Natural killer cell (primary cell): Measurements from ENCODE around the gene PDE6C. TPM values are rescaled to one million over a fixed set of nuclear protein-coding genes. Genes with fewer than 3 reads are reported as not detected.

ENCODE experiments used
- ATAC-seq, 3 donors: fragments of 150-1000 bp in 2 of 3; fragments of 200-7000 bp in 1 of 3; cut with Tn5 transposase; 1 replicate in 1 of 3; 2 replicates in 2 of 3; pipeline ENCODE4 v1.10.0; 2021; ENCODE audit warnings: mild to moderate bottlenecking in 2 of 3, moderate library complexity in 2 of 3
- DNase-seq, 2 donors: peaks; one replicate each; pipeline versions ENCODE4 v3.0.0 to v3.0.0-alpha.2; 2013 to 2021; ENCODE audit warnings: mixed read lengths in 1 of 2
- H3K27ac ChIP-seq: one replicate; pipeline ENCODE4 v1.5.1; 2013; ENCODE audit warnings: mild to moderate bottlenecking, low read length
- H3K27me3 ChIP-seq: one replicate; pipeline ENCODE4 v1.6.1; 2013; ENCODE audit warnings: low read length; ENCODE audit not compliant: control insufficient read depth, insufficient read depth
- H3K36me3 ChIP-seq: one replicate; pipeline ENCODE4 v1.6.1; 2013; ENCODE audit warnings: low read length; ENCODE audit not compliant: control insufficient read depth, insufficient read depth
- H3K4me1 ChIP-seq: one replicate; pipeline ENCODE4 v1.6.1; 2013; ENCODE audit warnings: low read length; ENCODE audit not compliant: control insufficient read depth, insufficient read depth
- H3K4me3 ChIP-seq: one replicate; pipeline ENCODE4 v1.5.1; 2013; ENCODE audit warnings: low read length
- H3K9me3 ChIP-seq: one replicate; pipeline ENCODE4 v1.6.1; 2013; ENCODE audit warnings: low read length; ENCODE audit not compliant: control insufficient read depth, insufficient read depth
- H3K27ac Mint-ChIP-seq, 2 donors: one replicate each; pipeline ENCODE4 v1.8.0; 2022; ENCODE audit warnings: mild to moderate bottlenecking in 2 of 2, mixed read lengths in 2 of 2, moderate library complexity in 1 of 2
- H3K27me3 Mint-ChIP-seq, 2 donors: one replicate each; pipeline ENCODE4 v1.8.0; 2022; ENCODE audit warnings: low read depth in 2 of 2, mixed read lengths in 2 of 2
- H3K36me3 Mint-ChIP-seq: one replicate; pipeline ENCODE4 v1.8.0; 2022; ENCODE audit warnings: mixed read lengths
- H3K4me1 Mint-ChIP-seq, 2 donors: one replicate each; pipeline ENCODE4 v1.8.0; 2022; ENCODE audit warnings: mixed read lengths in 2 of 2
- H3K4me3 Mint-ChIP-seq: one replicate; pipeline ENCODE4 v1.8.0; 2022; ENCODE audit warnings: mild to moderate bottlenecking, moderate library complexity, mixed read lengths
- H3K9me3 Mint-ChIP-seq, 2 donors: one replicate each; pipeline ENCODE4 v1.8.0; 2022; ENCODE audit warnings: mixed read lengths in 2 of 2
- CTCF ChIP-seq: fragments of 200-600 bp; IDR thresholded peaks from one replicate; pipeline ENCODE4 v1.8.0; 2022; ENCODE audit warnings: antibody characterized with exemption
- WGBS: methylation state at CpG from one replicate; pipeline ENCODE4 v1.1.7; 2013; ENCODE audit warnings: missing lambda C conversion rate; ENCODE audit not compliant: insufficient coverage; 5-methylcytosine and 5-hydroxymethylcytosine counted together
- intact Hi-C: fragments of 100-400 bp; cut with micrococcal nuclease; formaldehyde crosslinking; loops from one replicate; pipeline ENCODE4 v1.14.2; 2022
- total RNA-seq, 4 donors: library from RNA; stranded (reverse); fragments of 120-200 nt in 1 of 4; gene quantifications; one replicate each; pipeline versions ENCODE4 v1.2.3 to v1.2.4, GENCODE V29; 2013 to 2022

Gene PDE6C
- total RNA-seq, 3 donors from 2014 or later (not counting 1 experiment from before 2014, with no cell fraction given), result not detected

- Histone ChIP-seq H3K4me1 (peaks cover 5% of the 10 kb centered on the region), H3K27ac (no peak overlapping the region), H3K27me3 (peaks cover under 1% of the 10 kb centered on the region), H3K36me3 (no peaks in the 10 kb centered on the region), H3K9me3 (no peaks in the 10 kb centered on the region), H3K4me3 (no peak overlapping the region)
- Mint-ChIP-seq H3K4me3 (no peak overlapping the region), H3K9me3 (peaks cover 2 to 7% of the 10 kb centered on the region in 2 donors), H3K36me3 (no peaks in the 10 kb centered on the region), H3K4me1 (no peaks in the 10 kb centered on the region), H3K27ac (no peak overlapping the region), H3K27me3 (peaks cover 13 to 33% of the 10 kb centered on the region in 2 donors)
- intact Hi-C loops, result no loop called here
- TF ChIP-seq CTCF, result no peak
- DNase-seq (no peak), ATAC-seq (no peak)
- WGBS, result 89% methylated on average over 3 of the region's 3 CpGs
Observed at GRCh38 chr10:93577565-93577964, 34.8 kb upstream of the PDE6C start.

GRCh38 chr10:93579089-93579488, 33.2 kb upstream of the PDE6C start:
- ATAC-seq, result no peak
- no peaks in the 10 kb centered on the region for H3K4me1 Mint-ChIP-seq
- H3K27ac ChIP-seq, result no peak overlapping the region
- H3K9me3 ChIP-seq, result no peaks in the 10 kb centered on the region
- WGBS, result 90% methylated on average over 7 of the region's 7 CpGs
- peaks cover 8 to 17% of the 10 kb centered on the region in 2 donors for H3K27me3 Mint-ChIP-seq
- DNase-seq, result no peak
- no peaks in the 10 kb centered on the region for H3K36me3 ChIP-seq
- H3K27ac Mint-ChIP-seq, result no peak overlapping the region
- H3K27me3 ChIP-seq, result no peaks in the 10 kb centered on the region
- H3K4me3 Mint-ChIP-seq, result no peak overlapping the region
- intact Hi-C loops, result no loop called here
- H3K36me3 Mint-ChIP-seq, result no peaks in the 10 kb centered on the region
- no peak for TF ChIP-seq CTCF
- H3K4me1 ChIP-seq, result no peaks in the 10 kb centered on the region
- no peak overlapping the region for H3K4me3 ChIP-seq
- H3K9me3 Mint-ChIP-seq, result peaks cover 2 to 7% of the 10 kb centered on the region in 2 donors

GRCh38 chr10:93579985-93580711, 32.2 kb upstream of the PDE6C start:
- intact Hi-C loops, result no loop called here
- ATAC-seq (no peak), DNase-seq (no peak)
- Histone ChIP-seq H3K27me3 (no peaks in the 10 kb centered on the region), H3K4me3 (no peak overlapping the region), H3K4me1 (no peaks in the 10 kb centered on the region), H3K27ac (no peak overlapping the region), H3K9me3 (no peaks in the 10 kb centered on the region), H3K36me3 (no peaks in the 10 kb centered on the region)
- Mint-ChIP-seq H3K27ac (no peak overlapping the region), H3K36me3 (no peaks in the 10 kb centered on the region), H3K4me3 (no peak overlapping the region), H3K9me3 (peaks cover 2 to 7% of the 10 kb centered on the region in 2 donors), H3K4me1 (no peaks in the 10 kb centered on the region), H3K27me3 (peaks cover 8 to 15% of the 10 kb centered on the region in 2 donors)
- 83% methylated on average over 3 of the region's 3 CpGs for WGBS
- no peak for TF ChIP-seq CTCF

- intact Hi-C loops, result no loop called here
- WGBS, result 85% methylated on average over 6 of the region's 6 CpGs
- peaks cover 2 to 7% of the 10 kb centered on the region in 2 donors for H3K9me3 Mint-ChIP-seq
Observed at GRCh38 chr10:93580828-93581227, 31.5 kb upstream of the PDE6C start.

More at GRCh38 chr10:93580828-93581227, 31.5 kb upstream of the PDE6C start:
- H3K27ac ChIP-seq, result no peak overlapping the region
- H3K4me1 Mint-ChIP-seq, result no peaks in the 10 kb centered on the region
- ATAC-seq (no peak), DNase-seq (no peak)
- H3K36me3 ChIP-seq, result no peaks in the 10 kb centered on the region
- H3K36me3 Mint-ChIP-seq, result no peaks in the 10 kb centered on the region
- H3K4me3 ChIP-seq, result no peak overlapping the region
- H3K4me1 ChIP-seq, result no peaks in the 10 kb centered on the region
- no peak overlapping the region for H3K27ac Mint-ChIP-seq
- no peaks in the 10 kb centered on the region for H3K9me3 ChIP-seq
- H3K4me3 Mint-ChIP-seq, result no peak overlapping the region
- TF ChIP-seq CTCF, result no peak
- no peaks in the 10 kb centered on the region for H3K27me3 ChIP-seq
- H3K27me3 Mint-ChIP-seq, result peaks cover 8 to 15% of the 10 kb centered on the region in 2 donors
